ENCODE measurements around the gene PPP2R5B. TPM values are rescaled to one million over a fixed set of nuclear protein-coding genes. Genes with fewer than 3 reads are reported as not detected.
A peak's percentile ranks its signal among the peaks of the same experiment; 100 is the strongest.

PPP2R5B gene
- total RNA-seq, 2 experiments from 2014 or later: 3.3 to 4.6 TPM

DNA sequence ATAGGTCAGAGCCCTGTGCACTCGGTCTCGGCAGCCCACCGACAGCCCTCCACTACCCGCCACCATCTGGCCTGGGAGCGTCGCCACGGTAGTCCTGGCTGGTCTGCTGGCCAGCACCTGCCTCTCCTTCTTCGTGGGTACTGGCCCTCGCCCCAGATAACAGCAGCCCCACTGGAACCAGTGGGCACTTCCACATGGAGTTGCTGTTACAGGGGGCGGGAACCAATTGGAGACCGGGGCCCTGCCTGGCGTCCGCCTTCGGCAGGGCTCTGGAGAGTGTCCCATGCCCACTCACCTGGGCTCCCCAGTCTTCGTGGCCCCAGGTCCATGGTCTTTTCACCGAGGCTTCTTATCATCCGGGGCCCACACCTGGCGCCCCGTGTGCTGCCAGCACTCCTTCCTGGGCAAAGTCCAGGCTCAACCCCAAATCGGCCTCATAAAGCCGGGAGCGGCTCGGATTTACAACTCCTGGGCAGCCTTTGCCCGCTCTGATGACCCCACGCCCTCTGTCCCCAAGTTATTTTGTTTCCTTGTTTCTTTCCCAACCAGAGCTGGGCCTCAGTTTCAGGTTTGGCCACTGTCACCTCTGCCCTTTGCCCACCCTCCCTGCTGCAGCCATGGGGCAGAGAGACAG, 33.2 kb upstream of the PPP2R5B start:
- DNase-seq: no peak
- CTCF ChIA-PET: interaction anchor here (1.0 to 30.8 kb wide), 4 partner anchors 15 to 123 kb away, joined by 3 to 992 read pairs (median 4); partner anchors contain the start of genes ARL2 and CDC42BPG
- intact Hi-C loops (cut with micrococcal nuclease): no loop called here
- no peaks in the 10 kb centered on the region for H3K27me3 Mint-ChIP-seq (ENCODE audit: low read depth)
- H3K9me3 Mint-ChIP-seq: no peaks in the 10 kb centered on the region
- H3K4me1 Mint-ChIP-seq (ENCODE audit: low read depth): peaks cover 16% of the 10 kb centered on the region
- H3K36me3 Mint-ChIP-seq (ENCODE audit: low read depth): peaks cover 4% of the 10 kb centered on the region
- H3K4me3 Mint-ChIP-seq: no peak overlapping the region
- no peak overlapping the region for H3K27ac Mint-ChIP-seq

DNA sequence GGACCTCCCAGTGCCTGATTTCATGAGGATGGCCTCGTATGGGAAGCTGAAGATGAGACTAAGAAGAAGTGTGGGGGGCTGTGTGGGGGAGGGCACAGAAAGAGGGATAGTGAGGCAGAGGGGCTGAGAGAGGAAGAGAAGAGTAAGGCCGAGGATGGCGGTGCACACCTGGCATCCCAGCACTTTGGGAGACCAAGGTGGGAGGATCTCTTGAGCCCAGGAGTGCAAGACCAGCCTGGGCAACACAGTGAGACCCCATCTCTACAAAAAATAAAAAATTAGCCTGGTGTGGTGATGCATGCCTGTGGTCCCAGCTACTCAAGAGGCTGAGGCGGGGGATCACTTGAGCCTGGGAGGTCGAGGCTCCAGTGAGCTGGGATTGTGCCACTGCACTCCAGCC, 32.6 kb upstream of the PPP2R5B start:
- Mint-ChIP-seq H3K27me3 (ENCODE audit: low read depth) (no peaks in the 10 kb centered on the region), H3K36me3 (ENCODE audit: low read depth) (peaks cover 4% of the 10 kb centered on the region), H3K27ac (no peak overlapping the region), H3K4me1 (ENCODE audit: low read depth) (peaks cover 15% of the 10 kb centered on the region), H3K9me3 (no peaks in the 10 kb centered on the region), H3K4me3 (no peak overlapping the region)
- intact Hi-C loops (cut with micrococcal nuclease): no loop called here
- DNase-seq: no peak
- CTCF ChIA-PET: interaction anchor here (0.8 to 30.8 kb wide), 3 partner anchors 37 to 220 kb away, joined by 3 to 992 read pairs (median 3); partner anchors contain the start of genes ARL2, CDC42BPG and TM7SF2

DNA sequence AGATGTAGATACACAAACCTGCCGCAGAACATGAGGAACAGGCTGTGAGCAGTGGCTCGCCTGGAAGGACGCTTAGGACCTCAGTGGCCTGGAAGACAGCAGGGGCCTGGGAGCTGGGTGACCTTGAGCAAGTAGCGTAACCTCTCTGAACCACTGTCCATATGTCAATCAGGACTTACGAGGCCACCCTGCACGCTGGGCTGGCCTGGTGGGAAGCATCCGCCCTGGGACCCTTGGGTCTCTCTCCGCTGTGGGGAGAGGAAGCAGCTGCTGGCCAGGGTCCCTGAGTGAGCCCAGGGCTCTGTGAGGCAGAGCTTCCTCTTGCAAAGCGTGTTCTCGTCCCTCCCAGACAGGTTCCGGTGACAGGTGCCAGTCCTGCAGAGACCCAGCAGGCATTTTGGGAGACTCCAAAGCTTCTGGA, 32.1 kb upstream of the PPP2R5B start:
- no peaks in the 10 kb centered on the region for H3K9me3 Mint-ChIP-seq
- CTCF ChIA-PET: interaction anchor here (0.8 to 30.8 kb wide), 4 partner anchors 7 to 220 kb away, joined by 3 to 992 read pairs (median 9); partner anchors contain the start of genes ARL2, CDC42BPG and TM7SF2
- no peaks in the 10 kb centered on the region for H3K27me3 Mint-ChIP-seq (ENCODE audit: low read depth)
- H3K27ac Mint-ChIP-seq: no peak overlapping the region
- peaks cover 9% of the 10 kb centered on the region for H3K4me1 Mint-ChIP-seq (ENCODE audit: low read depth)
- no peak overlapping the region for H3K4me3 Mint-ChIP-seq
- intact Hi-C loops (cut with micrococcal nuclease): no loop called here
- DNase-seq: no peak
- H3K36me3 Mint-ChIP-seq (ENCODE audit: low read depth): peaks cover 4% of the 10 kb centered on the region

DNA sequence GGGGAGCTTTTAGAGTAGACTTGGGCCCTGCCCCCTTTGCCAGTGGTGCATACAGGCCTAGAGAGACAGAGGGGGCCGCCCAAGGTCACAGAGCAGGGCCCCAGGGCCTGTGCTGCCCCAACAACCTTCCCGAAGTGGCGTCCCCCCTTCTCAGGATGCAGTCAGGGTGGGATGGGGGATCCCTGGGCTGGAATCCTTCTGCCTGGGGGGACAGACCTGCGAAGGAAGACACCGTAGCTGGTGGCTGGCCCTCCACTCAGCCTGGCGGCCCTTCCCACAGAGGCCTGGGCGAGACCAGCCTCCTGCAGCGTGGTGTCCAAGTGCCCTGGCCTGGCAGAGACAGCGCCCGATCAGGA, 31.7 kb upstream of the PPP2R5B start:
- DNase-seq: no peak
- CTCF ChIA-PET: interaction anchor here (0.8 to 30.8 kb wide), 4 partner anchors 8 to 219 kb away, joined by 3 to 992 read pairs (median 9); partner anchors contain the start of genes ARL2, CDC42BPG and TM7SF2
- H3K9me3 Mint-ChIP-seq: no peaks in the 10 kb centered on the region
- H3K4me3 Mint-ChIP-seq: no peak overlapping the region
- H3K27ac Mint-ChIP-seq: no peak overlapping the region
- intact Hi-C loops (cut with micrococcal nuclease): no loop called here
- peaks cover 4% of the 10 kb centered on the region for H3K36me3 Mint-ChIP-seq (ENCODE audit: low read depth)
- no peaks in the 10 kb centered on the region for H3K27me3 Mint-ChIP-seq (ENCODE audit: low read depth)
- H3K4me1 Mint-ChIP-seq (ENCODE audit: low read depth): peaks cover 6% of the 10 kb centered on the region

DNA sequence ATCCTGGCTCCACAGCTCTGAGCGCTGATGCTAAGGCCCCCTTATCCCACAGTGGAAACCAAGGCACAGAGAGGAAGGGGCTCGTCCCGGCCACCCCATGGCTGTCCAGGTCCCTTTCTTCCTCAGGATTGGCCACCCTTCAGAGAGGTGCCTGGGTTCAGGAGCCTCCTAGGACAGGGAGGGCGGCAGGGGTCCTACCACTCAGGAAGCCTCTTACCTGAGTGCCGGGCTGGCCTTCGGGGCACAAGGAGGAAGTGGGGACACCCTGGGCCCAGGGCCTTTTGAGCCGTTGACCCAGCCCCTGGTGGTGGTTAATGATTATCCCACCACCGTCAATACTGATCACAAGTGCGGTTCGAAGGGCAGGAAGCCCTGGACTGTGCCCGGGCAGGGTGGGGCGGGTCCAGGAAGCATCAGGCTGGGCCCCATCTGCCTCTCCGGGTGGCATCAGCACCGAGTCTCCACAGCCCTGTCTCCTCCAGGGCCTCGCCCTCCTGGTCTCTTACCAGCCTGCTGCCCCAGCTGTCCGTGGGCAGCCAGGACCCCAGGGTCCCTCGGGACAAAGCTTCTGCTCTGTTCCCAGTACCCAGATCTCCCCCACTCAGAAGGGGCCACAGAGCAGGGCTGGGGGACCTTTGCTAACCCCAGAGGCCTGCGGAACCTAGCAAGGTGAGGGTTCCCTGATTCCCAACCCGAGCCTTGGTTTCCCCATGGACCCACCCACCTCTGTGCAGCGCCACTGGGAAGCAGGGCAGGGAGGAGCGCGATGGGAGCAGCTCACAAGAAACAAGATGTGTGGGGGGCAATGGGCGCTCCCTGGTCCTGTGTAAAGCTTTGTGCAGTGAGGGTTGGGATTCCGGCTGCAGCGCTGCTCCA, 31.1 kb upstream of the PPP2R5B start:
- Mint-ChIP-seq H3K36me3 (ENCODE audit: low read depth) (peaks cover 5% of the 10 kb centered on the region), H3K4me3 (no peak overlapping the region), H3K27ac (no peak overlapping the region), H3K4me1 (ENCODE audit: low read depth) (peaks cover 2% of the 10 kb centered on the region), H3K9me3 (no peaks in the 10 kb centered on the region), H3K27me3 (ENCODE audit: low read depth) (no peaks in the 10 kb centered on the region)
- DNase-seq: no peak
- intact Hi-C loops (cut with micrococcal nuclease): loop anchor here (1.0 kb wide), 1 partner anchor 46 kb away; no protein-coding TSS in a partner anchor
- CTCF ChIA-PET: interaction anchor here (0.5 to 30.8 kb wide), 8 partner anchors 8 to 1188 kb away, joined by 3 to 992 read pairs (median 4); partner anchors contain the start of genes ARL2 and CDC42BPG

DNA sequence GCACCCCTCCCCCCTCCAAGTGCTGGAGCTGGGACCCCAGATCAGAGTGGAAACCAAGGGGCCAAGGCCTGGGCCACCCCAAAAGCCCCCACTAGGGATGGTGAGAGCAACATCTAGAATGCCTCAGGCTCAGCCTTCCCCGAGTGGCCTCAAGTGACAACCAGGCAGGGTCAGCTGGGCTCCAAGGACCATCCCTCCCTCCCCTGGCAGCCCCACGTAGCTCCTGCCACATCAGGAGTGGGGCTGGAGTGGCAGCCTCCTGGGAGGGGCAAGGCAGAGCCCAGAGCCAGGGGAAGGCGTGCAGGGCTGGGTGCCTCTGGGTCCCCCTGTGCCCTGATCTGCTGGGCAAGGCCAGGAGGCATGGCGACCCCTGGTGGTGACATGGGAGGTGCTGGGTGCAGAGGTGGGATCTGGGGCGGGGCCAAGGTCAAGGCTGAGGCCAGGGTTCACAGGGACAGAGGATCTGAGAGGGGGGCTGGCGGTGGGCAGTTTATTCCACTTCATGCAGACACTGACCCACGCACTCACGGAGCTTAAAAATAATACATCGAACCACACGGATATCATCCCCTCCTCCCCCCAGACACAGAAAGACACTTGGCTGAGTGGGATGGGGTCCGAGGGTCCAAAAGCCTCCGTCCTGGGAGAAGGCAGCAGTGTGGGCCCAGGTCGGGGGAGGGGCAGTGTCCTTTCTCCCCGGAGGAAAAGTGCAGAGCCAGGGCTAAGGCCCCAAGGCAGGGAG, 30.2 kb upstream of the PPP2R5B start:
- no peak overlapping the region for H3K27ac Mint-ChIP-seq
- H3K4me3 Mint-ChIP-seq: no peak overlapping the region
- CTCF ChIA-PET: interaction anchor here (0.5 to 30.8 kb wide), 9 partner anchors 9 to 1187 kb away, joined by 3 to 992 read pairs (median 4); partner anchors contain the start of gene CDC42BPG
- H3K27me3 Mint-ChIP-seq (ENCODE audit: low read depth): no peaks in the 10 kb centered on the region
- intact Hi-C loops (cut with micrococcal nuclease): loop anchor here (1.0 kb wide), 1 partner anchor 47 kb away; no protein-coding TSS in a partner anchor
- H3K9me3 Mint-ChIP-seq: no peaks in the 10 kb centered on the region
- H3K36me3 Mint-ChIP-seq (ENCODE audit: low read depth): peaks cover 6% of the 10 kb centered on the region
- peaks cover 2% of the 10 kb centered on the region for H3K4me1 Mint-ChIP-seq (ENCODE audit: low read depth)
- DNase-seq: peak; percentile 95

DNA sequence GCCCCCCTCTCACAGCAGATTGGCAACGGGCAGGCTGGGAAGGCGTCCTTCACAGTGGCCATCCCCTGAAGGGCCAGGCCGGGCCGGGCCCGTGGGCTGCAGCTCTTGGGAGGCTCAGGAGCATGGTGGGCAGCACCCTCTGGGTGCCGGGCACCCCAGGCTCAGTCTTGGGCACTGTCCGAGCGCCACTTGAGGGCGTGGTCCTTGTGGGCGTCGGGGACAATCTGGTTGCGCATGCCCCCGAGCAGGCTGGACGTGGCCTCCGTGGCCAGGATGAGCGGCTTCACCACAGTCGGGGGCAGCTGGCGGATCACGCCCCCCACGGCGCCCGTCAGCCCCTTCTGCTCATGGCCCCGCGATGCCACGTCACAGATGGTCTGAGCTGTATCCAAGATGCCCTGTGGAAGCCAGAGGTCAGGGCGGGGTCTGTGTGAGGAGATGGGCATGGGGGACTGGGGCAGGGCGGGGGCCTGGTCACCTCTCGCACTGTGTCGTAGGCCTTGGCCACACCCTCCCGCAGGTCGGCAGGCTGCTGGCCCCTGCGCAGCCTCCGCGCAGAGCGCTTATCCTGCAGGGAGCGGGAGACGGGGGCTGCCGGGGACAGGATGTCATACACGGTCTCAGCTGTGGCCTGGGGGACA, 29.6 kb upstream of the PPP2R5B start:
- CTCF ChIA-PET: interaction anchor here (0.6 to 30.8 kb wide), 7 partner anchors 10 to 274 kb away, joined by 3 to 992 read pairs (median 3); partner anchors contain the start of gene CDC42BPG
- peaks cover 9% of the 10 kb centered on the region for H3K4me1 Mint-ChIP-seq (ENCODE audit: low read depth)
- H3K36me3 Mint-ChIP-seq (ENCODE audit: low read depth): peaks cover 9% of the 10 kb centered on the region
- no peaks in the 10 kb centered on the region for H3K9me3 Mint-ChIP-seq
- intact Hi-C loops (cut with micrococcal nuclease): loop anchor here (1.0 kb wide), 1 partner anchor 48 kb away; no protein-coding TSS in a partner anchor
- no peak overlapping the region for H3K4me3 Mint-ChIP-seq
- DNase-seq: no peak
- no peak overlapping the region for H3K27ac Mint-ChIP-seq
- no peaks in the 10 kb centered on the region for H3K27me3 Mint-ChIP-seq (ENCODE audit: low read depth)

DNA sequence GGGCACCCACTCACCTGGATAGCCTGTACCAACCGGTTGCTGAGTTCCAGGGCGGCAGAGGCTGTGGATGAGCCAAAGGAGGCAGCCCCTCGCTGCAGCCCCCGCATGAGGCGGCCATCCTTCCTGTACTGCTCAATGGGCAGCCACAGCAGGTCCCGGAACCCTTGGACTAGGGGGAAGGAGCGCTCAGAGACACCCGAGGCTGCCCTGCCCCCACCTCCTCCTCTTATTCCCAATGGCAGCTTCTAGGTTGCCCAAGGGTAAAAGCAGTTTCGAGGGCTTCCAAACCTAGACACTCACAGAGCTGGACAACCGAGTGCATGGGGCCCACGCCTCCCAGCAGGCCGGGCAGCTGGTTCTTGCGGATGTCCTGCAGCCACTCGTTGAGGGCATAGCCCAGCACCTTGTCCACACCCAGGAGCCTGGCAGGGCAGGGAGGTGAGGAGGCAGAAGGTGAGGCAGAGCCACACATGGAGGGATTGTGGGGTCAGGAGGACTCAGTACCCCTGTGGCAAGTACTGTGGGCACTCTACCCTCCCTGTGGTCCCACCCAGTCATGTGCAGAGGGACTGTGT, 28.0 kb upstream of the PPP2R5B start:
- DNase-seq: no peak
- H3K27me3 Mint-ChIP-seq (ENCODE audit: low read depth): no peaks in the 10 kb centered on the region
- H3K4me3 Mint-ChIP-seq: no peak overlapping the region
- no peak overlapping the region for H3K27ac Mint-ChIP-seq
- intact Hi-C loops (cut with micrococcal nuclease): no loop called here
- H3K36me3 Mint-ChIP-seq (ENCODE audit: low read depth): peaks cover 9% of the 10 kb centered on the region
- no peaks in the 10 kb centered on the region for H3K9me3 Mint-ChIP-seq
- peaks cover 21% of the 10 kb centered on the region for H3K4me1 Mint-ChIP-seq (ENCODE audit: low read depth)
- CTCF ChIA-PET: interaction anchor here (0.6 to 30.8 kb wide), 4 partner anchors 10 to 433 kb away, joined by 3 to 992 read pairs (median 3); partner anchors contain the start of gene CDC42BPG

DNA sequence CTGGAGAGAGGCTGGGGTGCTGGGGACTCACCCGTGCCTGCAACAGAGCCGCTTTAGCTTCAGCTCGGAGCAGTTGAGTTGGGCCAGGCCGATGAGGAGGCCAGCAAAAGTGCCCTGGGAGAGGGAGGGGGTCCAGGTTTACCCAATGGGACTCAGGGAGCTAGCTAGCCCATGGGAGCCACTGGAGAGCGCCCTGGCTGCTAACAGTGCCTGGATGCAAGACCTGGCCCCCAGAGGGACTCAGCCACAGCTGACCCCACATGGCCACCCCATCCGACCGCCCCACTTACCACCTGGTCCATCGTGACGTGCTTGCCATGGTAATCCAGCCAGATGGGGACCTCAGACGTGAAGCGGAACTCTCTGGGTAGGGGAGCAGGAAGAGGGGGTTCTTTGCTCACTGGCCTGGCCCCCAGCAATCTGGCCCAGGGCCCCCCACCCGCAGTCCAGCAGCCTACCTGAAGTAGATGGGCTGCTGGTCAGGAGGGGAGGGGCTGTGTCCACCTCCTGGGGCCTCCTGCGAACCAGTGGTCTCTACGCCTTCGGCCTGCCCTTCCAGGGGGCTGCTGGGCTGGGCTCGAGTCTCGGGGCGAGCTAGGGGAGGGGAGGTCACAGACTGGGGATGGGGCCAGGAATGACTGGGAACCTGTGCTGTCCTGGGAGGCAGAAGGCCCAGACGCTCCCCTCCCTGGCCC, 27.0 kb upstream of the PPP2R5B start:
- peaks cover 24% of the 10 kb centered on the region for H3K4me1 Mint-ChIP-seq (ENCODE audit: low read depth)
- H3K4me3 Mint-ChIP-seq: no peak overlapping the region
- no peak for DNase-seq
- intact Hi-C loops (cut with micrococcal nuclease): no loop called here
- no peaks in the 10 kb centered on the region for H3K9me3 Mint-ChIP-seq
- no peaks in the 10 kb centered on the region for H3K27me3 Mint-ChIP-seq (ENCODE audit: low read depth)
- H3K27ac Mint-ChIP-seq: no peak overlapping the region
- CTCF ChIA-PET: interaction anchor here (1.2 to 30.8 kb wide), 2 partner anchors 12 to 43 kb away, joined by 3 to 992 read pairs; partner anchors contain the start of gene CDC42BPG
- peaks cover 9% of the 10 kb centered on the region for H3K36me3 Mint-ChIP-seq (ENCODE audit: low read depth)

DNA sequence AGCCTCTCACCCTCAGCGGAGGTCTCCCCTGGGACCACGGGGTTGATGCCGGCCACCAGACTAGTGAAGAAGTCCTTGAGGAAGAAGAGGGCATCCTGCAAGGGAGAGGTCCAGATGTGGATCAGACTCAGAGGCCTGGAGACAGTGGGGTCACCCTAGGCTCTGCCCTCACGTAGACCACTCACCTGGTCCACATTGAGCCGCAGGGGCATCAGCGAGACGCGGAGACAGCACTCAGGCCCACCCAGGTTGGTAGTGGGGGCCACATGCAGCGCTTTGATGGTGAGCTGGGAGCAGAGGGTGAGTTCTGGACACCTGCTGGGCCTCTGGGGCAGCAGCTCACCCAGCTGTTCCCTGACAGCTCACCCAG, 26.4 kb upstream of the PPP2R5B start:
- no peaks in the 10 kb centered on the region for H3K27me3 Mint-ChIP-seq (ENCODE audit: low read depth)
- CTCF ChIA-PET: interaction anchor here (0.8 to 30.8 kb wide), 2 partner anchors 10 to 43 kb away, joined by 4 to 992 read pairs; partner anchors contain the start of gene CDC42BPG
- peaks cover 24% of the 10 kb centered on the region for H3K4me1 Mint-ChIP-seq (ENCODE audit: low read depth)
- H3K27ac Mint-ChIP-seq: no peak overlapping the region
- H3K36me3 Mint-ChIP-seq (ENCODE audit: low read depth): peaks cover 9% of the 10 kb centered on the region
- DNase-seq: no peak
- H3K4me3 Mint-ChIP-seq: no peak overlapping the region
- no peaks in the 10 kb centered on the region for H3K9me3 Mint-ChIP-seq
- intact Hi-C loops (cut with micrococcal nuclease): no loop called here

Data from activated naive CD4-positive, alpha-beta T cell treated with anti-CD3 and anti-CD28 coated beads for 36 hours (primary cell).